CD14-positive monocyte (primary cell): ENCODE measurements around the gene GGA1. TPM values are rescaled to one million over a fixed set of nuclear protein-coding genes. Genes with fewer than 3 reads are reported as not detected.
A peak's percentile ranks its signal among the peaks of the same experiment; 100 is the strongest.

Experiments
- DNase-seq, 3 donors: peaks; one replicate each; pipeline ENCODE4 v3.0.0-alpha.2; 2011 to 2022
- H2AFZ ChIP-seq: 2 replicates; pipeline ENCODE4 v1.6.0; 2012; ENCODE audit warnings: mild to moderate bottlenecking, low read depth, low read length, inconsistent platforms; ENCODE audit not compliant: insufficient read depth, poor library complexity, severe bottlenecking
- H3K27ac ChIP-seq, 2 donors: 1 replicate in 1 of 2; 2 replicates in 1 of 2; pipeline ENCODE4 v1.5.1; 2012 to 2013; ENCODE audit warnings: low read length in 2 of 2, control low read depth in 1 of 2, inconsistent platforms in 1 of 2, low read depth in 1 of 2, mild to moderate bottlenecking in 1 of 2
- H3K27me3 ChIP-seq, 2 donors: one replicate each; pipeline versions ENCODE4 v1.6.0 to v1.6.1; 2011 to 2013; ENCODE audit warnings: low read length in 2 of 2; ENCODE audit not compliant: control insufficient read depth in 2 of 2, insufficient read depth in 2 of 2
- H3K36me3 ChIP-seq, 2 donors: replicated peaks in 1 of 2; 1 replicate in 1 of 2; 2 replicates in 1 of 2; pipeline versions ENCODE4 v1.5.1 to v1.6.1; 2012 to 2013; ENCODE audit warnings: low read length in 2 of 2, control low read depth in 1 of 2, inconsistent platforms in 1 of 2, mild to moderate bottlenecking in 1 of 2; ENCODE audit not compliant: insufficient read depth in 2 of 2, control insufficient read depth in 1 of 2
- H3K4me1 ChIP-seq, 2 donors: 1 replicate in 1 of 2; 2 replicates in 1 of 2; pipeline versions ENCODE4 v1.5.1 to v1.6.1; 2012 to 2013; ENCODE audit warnings: low read length in 2 of 2, control low read depth in 1 of 2, inconsistent platforms in 1 of 2, mild to moderate bottlenecking in 1 of 2, moderate library complexity in 1 of 2; ENCODE audit not compliant: insufficient read depth in 2 of 2, control insufficient read depth in 1 of 2
- H3K4me2 ChIP-seq: replicated peaks from 2 replicates; pipeline ENCODE3; 2012; ENCODE audit warnings: low read length, moderate library complexity, mild to moderate bottlenecking; ENCODE audit not compliant: poor library complexity, severe bottlenecking; ENCODE audit errors: extremely low read depth
- H3K4me3 ChIP-seq, 3 experiments: fragments of 200-600 bp in 1 of 3; sonication (generic) in 1 of 3; replicated peaks in 1 of 3; 1 replicate in 2 of 3; 2 replicates in 1 of 3; pipeline ENCODE4 v1.5.1; 2011 to 2013; ENCODE audit warnings: low read length in 3 of 3, mild to moderate bottlenecking in 3 of 3, control low read depth in 2 of 3, low read depth in 2 of 3, inconsistent platforms in 1 of 3, moderate library complexity in 1 of 3
- H3K79me2 ChIP-seq: 2 replicates; pipeline ENCODE4 v1.6.0; 2012; ENCODE audit warnings: mild to moderate bottlenecking, control low read depth, inconsistent platforms, low read length, moderate library complexity; ENCODE audit not compliant: insufficient read depth
- H3K9ac ChIP-seq: 2 replicates; pipeline ENCODE4 v1.6.0; 2017; ENCODE audit warnings: low read length, mild to moderate bottlenecking; ENCODE audit not compliant: insufficient read depth, poor library complexity, severe bottlenecking
- H3K9me3 ChIP-seq, 2 donors: replicated peaks in 1 of 2; 1 replicate in 1 of 2; 2 replicates in 1 of 2; pipeline versions ENCODE4 v1.5.1 to v1.6.1; 2012 to 2013; ENCODE audit warnings: low read length in 2 of 2, control low read depth in 1 of 2; ENCODE audit not compliant: control insufficient read depth in 1 of 2, insufficient read depth in 1 of 2
- H4K20me1 ChIP-seq: 2 replicates; pipeline ENCODE4 v1.6.0; 2012; ENCODE audit warnings: mild to moderate bottlenecking, low read length, control low read depth, moderate library complexity; ENCODE audit not compliant: insufficient read depth
- H3K27ac Mint-ChIP-seq, 7 donors: one replicate each; pipeline ENCODE4 v1.8.0; 2020; ENCODE audit warnings: mild to moderate bottlenecking in 7 of 7, mixed read lengths in 7 of 7, moderate library complexity in 6 of 7, inconsistent platforms in 2 of 7
- H3K27me3 Mint-ChIP-seq, 3 donors: one replicate each; pipeline ENCODE4 v1.8.0; 2021 to 2022; ENCODE audit warnings: low read depth in 3 of 3, mild to moderate bottlenecking in 3 of 3, mixed read lengths in 3 of 3, moderate library complexity in 3 of 3, inconsistent platforms in 1 of 3
- H3K36me3 Mint-ChIP-seq, 2 donors: one replicate each; pipeline ENCODE4 v1.8.0; 2020; ENCODE audit warnings: mixed read lengths in 2 of 2, inconsistent platforms in 1 of 2, mild to moderate bottlenecking in 1 of 2
- H3K4me1 Mint-ChIP-seq: one replicate; pipeline ENCODE4 v1.8.0; 2020; ENCODE audit warnings: mild to moderate bottlenecking, mixed read lengths
- H3K4me3 Mint-ChIP-seq, 2 donors: one replicate each; pipeline ENCODE4 v1.8.0; 2020; ENCODE audit warnings: mild to moderate bottlenecking in 2 of 2, mixed read lengths in 2 of 2, moderate library complexity in 1 of 2
- H3K9me3 Mint-ChIP-seq, 7 donors: one replicate each; pipeline ENCODE4 v1.8.0; 2020 to 2022; ENCODE audit warnings: mixed read lengths in 7 of 7, mild to moderate bottlenecking in 6 of 7, moderate library complexity in 6 of 7, inconsistent platforms in 2 of 7
- CTCF ChIP-seq: fragments of 200-600 bp; IDR thresholded peaks from one replicate; pipeline ENCODE4 v1.8.0; 2022; ENCODE audit warnings: antibody characterized with exemption, mild to moderate bottlenecking
- WGBS: methylation state at CpG from one replicate; pipeline ENCODE4 v1.1.5; 2013; ENCODE audit warnings: missing lambda C conversion rate; ENCODE audit not compliant: insufficient coverage; 5-methylcytosine and 5-hydroxymethylcytosine counted together
- intact Hi-C, 2 donors: fragments of 100-400 bp; cut with micrococcal nuclease; formaldehyde crosslinking; loops; one replicate each; pipeline versions ENCODE4 v1.15.0 to v1.15.1; 2023
- polyA plus RNA-seq, 3 donors: library from polyadenylated mRNA; depleted of rRNA in 1 of 3; unstranded in 2 of 3; stranded (reverse) in 1 of 3; fragments of 300-500 nt in 2 of 3; fragments of >200 nt in 1 of 3; fragmentation: Illumina TruSeq in 2 of 3; gene quantifications; 1 replicate in 2 of 3; 2 replicates in 1 of 3; pipeline ENCODE4 v1.2.3, GENCODE V29; 2012 to 2021

Gene GGA1
- polyA plus RNA-seq, 3 donors, result 19.8 to 91.0 (median 24.8) TPM

- Mint-ChIP-seq H3K27me3 (peaks cover 0 to 7% (median 0%) of the 10 kb centered on the region in 3 donors), H3K4me3 (peak overlapping the region; percentile 66 to 69), H3K4me1 (peaks cover 42% of the 10 kb centered on the region), H3K27ac (peak overlapping the region; percentile 21 to 92 (median 77)), H3K9me3 (peaks cover 0 to 2% (median 0%) of the 10 kb centered on the region in 7 donors), H3K36me3 (peaks cover 9 to 20% of the 10 kb centered on the region in 2 donors)
- Histone ChIP-seq H3K4me1 (peaks cover 42 to 51% of the 10 kb centered on the region in 2 donors), H3K79me2 (peaks cover 58% of the 10 kb centered on the region), H3K9ac (no peak overlapping the region), H3K27me3 (no peaks in the 10 kb centered on the region), H2AFZ (no peak overlapping the region), H3K4me2 (peak overlapping the region; percentile 26), H3K9me3 (no peaks in the 10 kb centered on the region), H3K36me3 (peaks cover 6 to 17% of the 10 kb centered on the region in 2 donors), H3K4me3 (peak overlapping the region in 1 of 3 experiments; percentile 25), H3K27ac (peak overlapping the region; percentile 14 to 66), H4K20me1 (peaks cover 27% of the 10 kb centered on the region)
- WGBS, result 47% methylated on average over 4 of the region's 5 CpGs
- intact Hi-C loops, result no loop called here
- peak in 2 of 3 donors; percentile 42 to 52 for DNase-seq
- TF ChIP-seq CTCF, result no peak
Measured at GRCh38 chr22:37662039-37662438, 53.4 kb downstream of the GGA1 start.

GRCh38 chr22:37663521-37664140 is 55.0 kb downstream of the GGA1 start:
- Histone ChIP-seq H3K9me3 (no peaks in the 10 kb centered on the region), H4K20me1 (peaks cover 21% of the 10 kb centered on the region), H3K4me2 (no peak overlapping the region), H3K4me3 (no peak overlapping the region), H3K4me1 (peaks cover 32 to 39% of the 10 kb centered on the region in 2 donors), H3K36me3 (peaks cover 6 to 17% of the 10 kb centered on the region in 2 donors), H3K79me2 (peaks cover 58% of the 10 kb centered on the region), H3K27me3 (no peaks in the 10 kb centered on the region), H2AFZ (no peak overlapping the region), H3K27ac (no peak overlapping the region), H3K9ac (no peak overlapping the region)
- Mint-ChIP-seq H3K36me3 (peaks cover 9 to 26% of the 10 kb centered on the region in 2 donors), H3K9me3 (peaks cover 0 to 2% (median 0%) of the 10 kb centered on the region in 7 donors), H3K27me3 (peaks cover 0 to 7% (median 0%) of the 10 kb centered on the region in 3 donors), H3K4me3 (no peak overlapping the region), H3K4me1 (peaks cover 33% of the 10 kb centered on the region), H3K27ac (peak overlapping the region in 2 of 7 donors; percentile 68 to 78)
- no peak for DNase-seq
- TF ChIP-seq CTCF, result no peak
- intact Hi-C loops, result no loop called here
- 97% methylated on average over 12 of the region's 16 CpGs for WGBS
